Subcutaneous adipose tissue (tissue), 4 donors: Measurements from ENCODE around the gene LAMTOR5. TPM values are rescaled to one million over a fixed set of nuclear protein-coding genes. Genes with fewer than 3 reads are reported as not detected.

Experiments
- CTCF ChIP-seq: fragments of 450-650 bp; IDR thresholded peaks from one replicate; pipeline ENCODE4 v1.5.1; 2016; ENCODE audit warnings: low read depth, mild to moderate bottlenecking, control low read depth, antibody characterized with exemption, moderate library complexity
- total RNA-seq, 4 donors: library from RNA; depleted of rRNA; stranded (reverse); fragments of >200 nt; gene quantifications; one replicate each; pipeline ENCODE4 v1.1.0, GENCODE V29; 2016

Gene LAMTOR5
- total RNA-seq, 4 donors from 2014 or later, result 69.5 to 175 (median 123) TPM

GRCh38 chr1:110411173-110411735 is 3.8 kb upstream of the LAMTOR5 start:
- TF ChIP-seq CTCF, result no peak

GRCh38 chr1:110409316-110409715 is 1.8 kb upstream of the LAMTOR5 start:
- no peak for TF ChIP-seq CTCF

GRCh38 chr1:110408488-110408887 is 994 bp upstream of the LAMTOR5 start:
- no peak for TF ChIP-seq CTCF

- TF ChIP-seq CTCF, result no peak
Observed at GRCh38 chr1:110404401-110404800, 3.1 kb downstream of the LAMTOR5 start.

- no peak for TF ChIP-seq CTCF
Observed at GRCh38 chr1:110403805-110404204, 3.7 kb downstream of the LAMTOR5 start.

GRCh38 chr1:110394493-110394820 is 13.0 kb downstream of the LAMTOR5 start:
- TF ChIP-seq CTCF, result no peak

- no peak for TF ChIP-seq CTCF
Observed at GRCh38 chr1:110393691-110394492, 13.6 kb downstream of the LAMTOR5 start.
